ENCODE measurements around the gene SLC7A1.
A peak's percentile ranks its signal among the peaks of the same experiment; 100 is the strongest.
"Not testable (repeated sequence)": the region's sequence is repeated elsewhere in the genome, so short reads cannot be mapped to it uniquely, and the experiment has no call there.

Gene SLC7A1

DNA sequence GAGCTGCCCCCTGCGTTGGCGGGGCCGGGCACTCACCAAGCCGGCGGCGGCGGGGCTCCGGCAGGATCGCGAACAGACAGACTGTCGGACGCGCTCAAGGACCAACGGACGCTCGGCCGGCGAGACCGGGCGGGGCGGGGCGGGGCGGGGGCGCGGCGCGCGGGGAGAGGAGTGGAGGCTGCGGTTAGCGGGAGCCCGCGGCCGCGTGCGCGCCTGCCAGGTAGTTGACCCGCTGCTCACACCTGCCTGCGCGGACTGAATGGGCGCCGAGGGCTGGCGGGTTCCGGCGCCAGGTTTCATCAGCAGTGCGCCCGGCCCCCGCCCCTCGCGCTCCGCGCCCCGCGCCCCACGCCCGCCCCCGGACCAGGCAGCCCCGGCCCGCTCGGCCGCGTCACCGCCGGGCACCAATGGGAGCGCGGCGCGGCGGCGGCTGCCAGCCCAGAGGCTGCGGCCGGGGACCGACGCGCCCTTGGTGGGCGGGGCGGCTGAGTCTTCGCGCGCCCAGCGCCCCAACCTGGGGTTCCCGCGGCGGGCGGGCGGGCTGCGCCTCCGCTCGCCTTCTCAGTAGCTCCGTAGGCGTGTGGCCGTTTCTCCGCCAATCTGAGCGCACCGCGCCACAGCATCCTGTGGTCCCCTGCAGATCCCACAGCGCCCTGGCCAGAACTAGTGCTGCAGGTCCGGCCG is at the start of gene SLC7A1:
TSS of gene SLC7A1 (minus strand) at position 309 of the 684 bp plus-strand sequence. CDS start 59,500 bp downstream, outside the sequence.
- DNase-seq = peak; percentile 85

DNA sequence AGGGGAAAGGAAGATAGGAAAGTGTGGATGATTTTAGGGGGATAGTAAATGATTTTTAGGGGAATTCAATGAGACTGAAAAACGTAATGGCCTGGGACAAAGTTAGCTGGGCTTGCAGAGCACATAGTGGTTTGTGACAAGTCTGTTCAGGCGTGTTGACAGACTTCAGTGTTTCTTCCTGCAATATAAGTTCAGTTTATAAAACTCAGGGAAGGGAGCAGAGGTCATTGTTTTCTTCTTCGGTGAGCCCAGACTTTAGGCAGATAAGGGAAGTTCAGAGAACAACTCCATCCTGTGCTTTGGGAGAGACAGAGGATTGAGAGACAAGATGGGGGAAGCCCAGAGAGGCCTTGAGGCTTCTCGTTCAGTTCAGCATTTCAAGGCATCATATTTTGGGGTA is 45.2 kb upstream of the SLC7A1 start:
- no peak for DNase-seq

DNA sequence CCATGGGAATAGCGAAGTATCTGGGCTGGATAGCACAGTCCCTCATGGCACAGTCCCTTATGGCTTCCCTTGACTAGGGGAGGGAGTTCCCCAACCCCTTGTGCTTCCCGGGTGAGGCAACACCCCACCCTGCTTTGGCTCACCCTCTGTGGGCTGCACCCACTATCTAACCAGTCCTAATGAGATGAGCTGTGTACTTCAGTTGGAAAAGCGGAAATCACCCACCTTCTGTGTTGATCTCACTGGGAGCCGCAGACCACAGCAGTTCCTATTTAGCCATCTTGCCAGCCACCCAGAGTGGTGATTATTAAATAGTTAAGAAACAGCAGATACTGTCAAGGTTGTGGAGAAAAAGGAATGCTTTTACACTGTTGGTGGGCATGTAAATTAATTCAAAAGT is 41.3 kb upstream of the SLC7A1 start:
- DNase-seq = not testable (repeated sequence)

DNA sequence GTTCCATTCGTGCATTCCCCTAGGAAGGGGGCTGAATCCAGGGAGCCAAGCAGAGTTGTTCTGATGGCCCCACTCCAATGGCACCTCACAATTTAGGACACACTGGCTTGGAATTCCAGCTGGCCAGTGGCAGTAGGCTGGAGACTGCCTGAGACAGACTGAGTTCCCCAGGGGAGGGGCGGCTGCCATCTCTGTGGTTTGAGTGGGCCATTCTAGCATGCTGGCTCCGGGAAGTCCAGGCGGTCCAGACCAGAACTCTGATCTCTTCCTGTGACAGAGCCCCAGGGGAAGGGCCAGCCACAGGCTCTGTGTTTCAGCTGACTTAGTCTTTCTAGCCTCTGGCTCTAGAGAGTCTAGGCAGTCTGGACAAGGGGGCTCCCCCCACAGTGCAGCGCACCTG is 29.5 kb upstream of the SLC7A1 start:
- DNase-seq = no peak

DNA sequence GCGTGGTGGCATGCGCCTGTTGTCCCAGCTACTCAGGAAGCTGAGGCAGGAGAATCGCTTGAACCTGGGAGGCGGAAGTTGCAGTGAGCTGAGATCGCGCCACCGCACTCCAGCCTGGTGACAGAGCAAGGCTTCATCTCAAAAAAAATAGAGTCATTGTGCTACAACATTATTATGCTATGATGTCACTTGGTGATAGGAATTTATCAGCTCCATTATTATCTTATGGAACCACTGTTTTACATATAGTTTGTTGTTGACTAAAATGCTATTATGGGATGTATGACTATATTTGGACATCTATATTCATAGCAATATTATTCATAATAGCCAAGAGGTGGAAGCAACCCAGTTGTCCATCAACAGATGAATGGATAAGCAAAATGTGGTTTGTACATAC is 26.4 kb upstream of the SLC7A1 start:
- DNase-seq = no peak

DNA sequence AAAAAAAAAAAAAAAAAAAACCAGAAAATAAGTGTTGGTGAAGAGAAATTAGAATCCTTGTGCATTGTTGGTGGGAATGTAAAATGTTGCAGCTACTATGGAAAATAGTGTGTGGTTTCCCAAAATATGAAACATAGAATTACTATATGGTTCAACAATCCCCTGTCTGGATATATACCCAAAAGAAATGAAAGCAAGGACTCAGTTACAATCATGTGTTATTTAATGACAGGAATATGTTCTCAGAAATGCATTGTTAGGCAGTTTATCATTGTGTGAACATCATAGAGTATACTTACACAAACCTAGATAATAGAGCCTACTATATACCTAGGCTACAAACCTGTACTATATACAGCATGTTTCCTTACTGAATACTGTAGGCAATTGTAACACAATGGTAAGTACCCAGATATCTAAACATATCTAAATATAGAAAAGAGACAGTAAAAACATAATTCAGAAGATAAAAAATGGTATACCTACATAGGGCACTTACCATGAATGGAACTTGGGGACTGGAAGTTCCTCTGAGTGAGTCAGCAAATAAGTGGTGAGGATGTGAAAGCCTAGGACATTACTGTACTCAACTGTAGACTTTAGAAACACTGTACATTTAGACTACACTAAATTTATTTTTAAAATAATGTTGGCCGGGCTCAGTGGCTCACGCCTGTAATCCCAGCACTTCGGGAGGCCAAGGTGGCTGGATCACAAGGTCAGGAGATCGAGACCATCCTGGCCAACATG is 25.7 kb upstream of the SLC7A1 start:
- DNase-seq = no peak

DNA sequence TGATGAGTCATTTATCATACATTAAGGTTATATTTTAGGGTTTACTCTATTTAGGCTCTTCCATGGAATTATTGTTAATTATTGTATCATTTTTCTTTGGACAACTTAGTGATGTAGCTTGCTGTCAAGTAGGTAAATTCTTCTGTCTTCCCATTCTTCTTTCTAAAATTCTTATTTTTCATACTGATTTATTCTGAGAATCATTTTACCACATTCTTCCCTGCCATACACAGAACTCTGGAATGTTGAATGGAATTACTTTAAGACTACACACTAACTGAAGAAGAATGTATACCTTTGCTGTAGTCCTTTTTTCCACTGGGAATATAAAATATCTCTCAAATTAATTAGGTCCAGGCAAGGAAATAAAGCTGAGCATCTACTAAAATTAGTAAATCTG is 24.5 kb upstream of the SLC7A1 start:
- no peak for DNase-seq

DNA sequence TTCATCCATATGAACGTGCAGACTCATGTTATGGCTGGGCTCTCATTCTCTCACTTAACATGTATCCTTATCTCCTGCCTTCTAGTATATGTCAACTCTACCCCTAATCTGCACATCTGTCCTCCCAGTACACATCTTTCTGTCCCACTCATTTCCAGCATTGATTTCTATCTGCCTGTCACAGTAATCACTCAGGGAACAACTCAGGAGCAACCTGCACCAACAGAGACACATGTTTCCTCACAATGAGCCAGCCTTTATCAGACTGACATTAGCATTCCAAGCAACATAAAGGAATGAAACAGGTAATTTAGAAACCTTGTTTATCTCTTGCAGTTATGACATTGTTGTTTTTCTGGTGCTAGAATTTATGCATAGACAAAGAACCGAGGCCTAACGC is 17.6 kb upstream of the SLC7A1 start:
- DNase-seq = no peak

DNA sequence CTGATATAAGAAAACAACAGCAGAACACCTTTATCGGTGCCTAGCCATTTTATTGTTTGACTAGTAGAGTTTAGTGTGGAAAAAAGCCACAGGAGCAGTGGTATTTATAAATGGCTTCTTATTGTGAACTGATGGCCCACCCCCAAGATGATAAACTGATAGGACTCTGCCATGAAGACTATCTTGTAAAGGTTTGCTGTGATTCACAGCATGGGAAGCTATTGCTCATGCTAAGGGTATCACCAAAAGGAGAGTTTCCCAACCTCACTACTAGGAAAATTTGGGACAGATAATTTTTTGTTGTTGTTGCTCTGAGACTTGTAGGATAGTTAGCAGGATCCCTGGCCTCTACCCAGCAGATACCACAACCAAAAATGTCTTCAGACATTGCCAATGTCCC is 12.0 kb upstream of the SLC7A1 start:
- DNase-seq = no peak

DNA sequence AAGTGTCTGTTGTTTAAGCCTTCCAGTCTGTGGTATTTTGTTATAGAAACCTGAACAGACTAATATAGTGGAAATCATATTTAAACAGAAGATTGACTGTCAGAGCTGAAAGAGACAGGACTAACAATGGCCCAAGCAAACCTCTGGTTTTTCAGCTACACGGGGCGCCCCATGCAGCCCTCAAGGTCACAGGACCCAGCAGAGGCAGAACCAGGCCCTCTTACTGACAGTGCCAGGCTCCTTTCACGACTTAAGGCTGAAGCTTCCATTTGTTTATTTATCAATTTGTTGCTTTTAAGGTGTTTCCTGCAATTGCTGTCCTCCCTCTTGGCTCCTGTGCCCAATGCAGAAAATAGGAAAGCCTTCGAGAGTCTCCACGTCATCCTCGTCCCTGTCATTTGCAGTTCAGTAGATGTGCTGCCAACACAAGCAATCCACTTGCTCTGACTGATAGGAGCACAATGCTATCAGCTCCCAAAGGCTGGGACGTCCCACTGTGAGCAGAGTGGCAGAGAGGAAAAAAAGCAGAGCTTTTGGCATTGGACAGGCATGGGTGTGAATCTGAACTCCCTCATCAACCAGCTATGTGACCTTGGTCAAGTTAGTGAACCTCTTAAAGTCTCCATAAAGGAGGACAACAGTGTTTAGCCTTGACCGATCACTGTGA is 10.5 kb upstream of the SLC7A1 start:
- no peak for DNase-seq

DNA sequence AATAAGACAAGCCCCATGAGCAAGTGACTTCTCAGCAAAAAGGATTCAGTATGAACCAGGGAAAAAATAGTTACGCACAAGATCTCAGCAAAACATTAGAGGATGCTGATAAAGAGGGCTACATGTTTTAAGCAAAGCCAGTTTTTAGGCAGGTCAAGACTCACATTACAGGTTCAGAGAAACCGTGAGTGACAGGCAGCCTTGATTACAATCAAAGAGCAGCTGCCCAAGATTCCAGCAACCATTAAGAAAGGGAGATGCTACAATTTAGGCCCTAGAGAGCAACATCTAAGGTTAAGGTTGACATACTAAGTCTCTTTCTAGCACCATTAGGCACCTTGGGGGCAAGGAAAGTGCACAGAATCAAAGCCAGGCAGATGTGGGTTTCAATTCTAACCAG is 2.8 kb upstream of the SLC7A1 start:
- DNase-seq = no peak

DNA sequence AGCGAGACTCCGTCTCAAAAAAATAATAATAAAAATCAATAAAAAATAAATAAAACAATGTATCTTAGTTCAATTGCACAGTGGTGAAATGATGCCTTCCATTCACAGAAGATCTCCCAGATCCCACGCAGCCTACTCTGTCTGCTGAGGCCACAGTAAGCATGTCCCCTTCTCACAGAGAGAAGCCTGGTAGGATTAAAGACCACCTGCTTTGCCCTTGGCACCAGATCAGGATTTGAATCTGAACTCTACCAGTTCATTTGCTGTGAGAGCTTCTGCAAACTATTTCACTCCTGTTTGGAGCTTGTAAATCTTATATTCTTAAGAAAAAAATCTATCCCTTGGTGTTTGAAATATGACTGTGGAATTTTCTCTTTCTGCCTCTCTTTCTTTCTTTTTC is 2.2 kb upstream of the SLC7A1 start:
- no peak for DNase-seq

DNA sequence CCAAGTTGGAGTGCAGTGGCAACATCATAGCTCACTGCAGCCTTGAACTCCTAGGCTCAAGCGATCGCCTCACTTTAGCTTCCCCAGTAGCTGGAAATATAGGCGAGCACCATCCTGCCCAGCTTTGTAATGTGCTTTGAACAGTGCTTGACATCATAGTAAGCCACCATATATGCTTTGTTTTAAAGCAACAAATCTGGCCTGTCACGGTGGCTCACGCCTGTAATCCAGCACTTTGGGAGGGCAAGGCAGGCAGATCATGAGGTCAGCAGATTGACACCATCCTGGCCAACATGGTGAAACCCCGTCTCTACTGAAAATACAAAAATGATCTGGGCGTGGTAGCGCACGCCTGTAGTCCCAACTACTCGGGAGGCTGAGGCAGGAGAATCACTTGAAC is 1.8 kb upstream of the SLC7A1 start:
- no peak for DNase-seq

DNA sequence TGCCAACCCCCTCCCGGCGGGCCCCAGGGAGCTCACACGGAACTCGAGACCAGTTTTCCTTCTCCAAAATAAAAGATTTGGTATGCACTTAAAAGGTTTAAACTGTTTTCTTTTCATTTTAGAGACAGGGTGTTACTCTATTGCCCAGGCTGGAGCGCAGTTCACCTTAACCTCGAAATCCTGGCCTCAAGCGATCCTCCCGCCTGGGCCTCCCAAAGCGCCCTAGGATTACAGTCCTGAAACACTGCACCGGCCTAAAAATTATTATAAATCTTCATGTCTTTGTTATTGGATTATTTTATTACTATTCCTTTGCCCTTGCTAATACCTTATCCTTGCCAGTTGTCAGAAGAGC is 553 bp upstream of the SLC7A1 start:
- DNase-seq = no peak

DNA sequence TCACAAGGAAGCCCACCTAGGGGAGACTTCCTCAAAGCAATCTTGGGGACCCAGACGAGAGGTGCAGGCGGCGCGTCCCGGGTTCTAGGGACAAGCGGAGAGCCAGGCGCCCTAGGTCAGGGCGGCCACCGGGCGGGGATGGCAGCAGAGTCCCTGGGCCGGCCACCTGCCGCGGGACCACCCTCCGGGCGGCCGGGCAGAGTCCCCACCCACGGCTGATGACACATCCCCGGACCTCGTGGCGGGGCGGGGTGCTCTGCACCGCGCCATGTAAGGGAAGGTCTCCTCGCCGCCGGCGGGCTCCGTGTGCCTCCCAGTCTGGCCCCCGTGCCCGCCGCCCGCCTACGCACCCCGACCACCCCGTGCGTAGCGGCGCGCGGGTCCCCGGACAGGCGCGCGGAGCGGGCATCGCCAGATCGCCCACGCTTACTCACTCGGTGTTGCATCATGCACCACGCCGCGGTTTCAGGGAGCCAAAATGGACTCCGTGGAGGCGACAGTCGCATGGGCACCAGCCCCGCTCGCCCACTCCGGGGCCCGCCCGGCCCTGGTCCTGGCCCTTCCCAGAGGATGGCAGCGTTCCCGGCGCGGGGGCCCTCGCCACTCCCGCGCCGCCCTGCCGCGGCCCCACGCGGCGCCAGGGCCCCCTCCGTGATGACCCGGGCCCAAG is 643 bp downstream of the SLC7A1 start:
- DNase-seq = peak; percentile 79

DNA sequence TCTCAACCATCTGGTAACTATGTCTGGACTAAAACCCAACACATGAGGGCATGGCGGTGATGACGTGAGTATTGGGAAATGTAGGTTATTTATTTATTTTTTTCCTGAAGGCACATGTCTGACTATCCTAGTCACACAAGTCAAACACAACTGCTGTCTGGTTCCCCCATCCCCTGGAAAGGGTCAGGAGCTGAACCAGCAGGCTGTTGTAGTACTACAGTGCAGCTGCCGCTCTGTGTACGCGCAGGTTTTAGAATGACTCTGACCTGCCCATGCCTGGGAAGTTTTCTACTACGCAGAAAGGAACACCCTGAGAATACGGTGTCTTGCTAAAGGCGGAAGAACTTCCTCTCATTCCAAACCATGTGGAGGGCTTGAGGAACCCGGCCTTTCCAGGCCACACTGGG is 1.2 kb downstream of the SLC7A1 start:
- peak; percentile 49 for DNase-seq

DNA sequence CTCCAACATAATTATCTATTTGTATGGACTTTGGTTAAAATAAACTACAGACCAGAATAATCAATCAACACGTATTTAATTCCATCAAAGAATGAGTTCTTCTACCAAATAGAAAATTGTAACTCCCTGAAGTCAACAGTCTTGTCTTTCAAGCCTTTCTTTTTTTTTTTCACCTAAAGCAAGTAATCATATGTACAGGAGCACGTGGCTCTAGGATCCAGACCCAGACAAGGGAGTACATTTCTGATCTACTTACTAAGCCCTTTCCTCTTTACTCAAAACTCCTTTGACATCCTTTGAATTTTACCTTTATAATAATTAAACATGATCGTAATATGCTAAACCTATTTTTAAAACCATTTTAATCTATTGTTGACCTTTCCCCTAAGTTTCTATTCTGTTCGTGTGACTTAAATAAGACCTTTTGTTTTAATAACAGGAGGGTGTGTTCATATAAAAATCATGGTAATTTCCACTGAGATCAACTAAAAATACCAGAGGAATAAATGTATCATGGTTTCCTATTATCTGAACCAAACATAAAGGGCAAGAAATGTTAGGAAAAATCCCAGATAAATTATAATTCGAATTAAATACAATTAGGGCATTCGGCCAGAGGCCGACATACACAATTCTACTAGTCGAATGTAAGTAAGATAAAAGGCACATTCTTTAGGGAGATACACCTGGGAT is 1.7 kb downstream of the SLC7A1 start:
- DNase-seq = no peak

DNA sequence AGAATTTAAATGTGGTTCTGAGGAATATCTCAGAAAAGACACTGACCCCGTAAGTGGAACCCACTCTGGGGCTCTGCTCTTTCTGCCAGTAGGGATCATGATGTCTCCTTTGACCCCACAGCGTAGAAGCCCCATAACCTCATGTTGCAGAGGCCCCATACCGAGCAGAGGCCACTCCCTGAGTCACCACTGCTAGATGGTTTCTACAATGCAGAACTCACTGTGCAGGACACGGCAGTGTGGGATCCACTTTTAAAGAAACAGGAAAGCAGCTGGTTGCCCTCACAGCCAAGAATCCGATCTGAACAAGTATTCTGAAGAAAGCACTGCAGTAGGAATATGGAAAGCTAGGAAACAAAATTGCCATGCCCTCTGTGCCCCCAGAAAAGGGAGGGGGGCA is 4.2 kb downstream of the SLC7A1 start:
- DNase-seq = no peak

DNA sequence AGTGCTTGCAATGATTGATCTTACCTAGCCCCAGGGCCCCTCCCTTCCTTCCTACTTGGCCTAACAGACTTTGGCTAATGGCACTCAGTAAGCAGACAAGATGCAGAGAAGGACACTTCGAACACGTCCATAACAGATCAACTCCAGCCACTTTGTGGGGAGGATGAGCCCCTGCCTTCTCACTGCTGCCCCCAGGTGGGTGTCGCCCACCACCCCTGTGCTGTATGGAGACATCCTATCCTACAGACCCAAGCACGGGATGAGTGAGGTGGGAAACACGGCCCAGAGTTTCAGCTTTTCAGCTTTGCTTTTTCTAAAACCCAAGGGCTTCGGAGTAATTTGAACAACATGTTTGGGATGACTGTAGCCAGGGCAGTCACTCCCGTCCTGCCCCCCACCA is 5.5 kb downstream of the SLC7A1 start:
- no peak for DNase-seq

DNA sequence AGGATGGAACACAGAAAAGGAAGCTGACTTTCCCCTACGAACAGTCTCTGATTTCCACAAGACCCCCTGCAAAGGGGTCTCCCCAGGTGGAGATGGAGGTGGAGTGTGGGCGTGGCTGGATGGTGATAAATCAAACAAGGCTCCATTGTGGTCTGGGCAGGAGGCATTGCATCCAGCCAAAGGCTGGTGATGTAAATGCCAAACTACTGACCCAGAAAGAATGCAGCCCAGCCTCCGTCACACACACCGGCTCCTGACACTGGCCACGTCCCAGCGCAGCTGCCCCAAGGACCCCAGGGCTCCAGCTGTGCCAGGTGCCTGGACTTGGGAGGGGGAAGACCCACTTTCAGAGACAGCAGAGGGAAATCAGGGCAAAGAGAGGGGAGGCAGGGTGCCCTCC is 6.3 kb downstream of the SLC7A1 start:
- DNase-seq = no peak

DNA sequence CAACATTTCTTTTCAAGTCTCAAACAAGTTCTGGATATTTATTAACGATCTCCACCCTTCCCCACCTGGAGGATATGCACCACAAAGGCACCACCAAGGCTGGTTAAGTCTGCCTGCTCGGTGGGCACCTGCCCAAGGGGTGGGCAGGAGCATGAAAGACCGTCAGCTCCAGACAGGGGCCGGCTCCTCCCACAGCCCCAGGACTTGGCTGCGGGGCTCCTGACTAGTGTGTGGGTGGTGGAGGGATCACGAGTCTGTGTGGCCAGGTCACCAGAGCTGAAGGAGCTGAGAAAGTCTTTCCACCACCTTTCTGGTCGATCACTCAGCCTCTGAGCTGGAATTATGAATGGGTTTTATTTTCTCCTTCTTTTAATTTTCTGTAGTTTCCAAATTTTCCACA is 7.8 kb downstream of the SLC7A1 start:
- DNase-seq = no peak

DNA sequence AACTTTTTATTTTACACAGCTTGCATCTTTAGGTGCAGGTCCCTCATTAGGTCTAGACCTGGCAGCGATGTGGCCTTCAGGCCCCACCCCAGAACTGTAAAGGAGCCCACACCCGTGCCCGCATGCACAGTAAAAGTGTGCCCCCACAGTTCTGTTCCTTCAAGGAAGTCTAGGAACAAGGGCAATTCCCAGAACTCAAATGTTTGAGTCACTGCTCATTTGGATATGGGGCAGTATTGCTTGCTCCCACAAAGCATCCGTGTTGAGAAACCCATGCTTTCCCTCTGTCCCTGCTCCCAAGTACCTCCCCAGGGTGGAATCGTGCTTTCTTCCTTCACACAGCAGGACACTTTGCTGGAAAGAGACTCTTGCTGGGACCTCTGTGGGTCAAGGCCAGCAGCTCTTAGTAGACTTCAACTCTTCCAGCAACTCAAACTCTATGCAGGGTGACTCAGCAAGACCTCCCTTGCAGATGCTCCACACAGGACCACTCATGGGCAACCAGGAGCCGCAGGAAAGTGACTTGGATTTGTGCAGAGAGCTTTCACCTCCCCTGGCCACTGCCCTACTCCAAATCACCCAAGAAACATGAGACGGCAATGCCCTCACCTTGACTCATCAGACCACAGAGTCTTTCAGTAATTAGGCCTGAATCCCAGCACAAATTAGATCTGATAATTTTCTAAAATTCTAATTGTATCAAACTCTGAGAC is 12.3 kb downstream of the SLC7A1 start:
- no peak for DNase-seq
